Spleen (tissue), 7 donors: ENCODE measurements around the gene NKIRAS1.

ENCODE experiments used
- POLR2A ChIP-seq, 3 donors: fragments of 450-650 bp; IDR thresholded peaks; one replicate each; pipeline ENCODE4 v1.5.1; 2017; ENCODE audit warnings: antibody characterized with exemption in 3 of 3, mild to moderate bottlenecking in 1 of 3
- POLR2AphosphoS5 ChIP-seq, 3 donors: sonication (generic); formaldehyde crosslinking; IDR thresholded peaks; one replicate each; pipeline ENCODE4 v1.5.1; 2017; ENCODE audit warnings: antibody characterized with exemption in 3 of 3
- TF ChIP-seq, protein P1 (sequence below), 11 experiments: fragments of 200-600 bp in 7 of 11; fragments of 450-650 bp in 4 of 11; sonication (generic) in 4 of 11; IDR thresholded peaks in 8 of 11; conservative IDR thresholded peaks in 3 of 11; 1 replicate in 7 of 11; 2 replicates in 4 of 11; pipeline versions ENCODE4 v1.4.0 to v1.8.0; 2016 to 2021; ENCODE audit warnings: antibody characterized with exemption in 11 of 11, inconsistent platforms in 4 of 11, mild to moderate bottlenecking in 1 of 11
- donor health status: DM: no; HTN: no; CAD: no; lungs with moderate emphysema.
- donor health status: DM: no; HTN: no; CAD: no.
- donor health status: DM: no; HTN: no; CAD: no.

DNA sequence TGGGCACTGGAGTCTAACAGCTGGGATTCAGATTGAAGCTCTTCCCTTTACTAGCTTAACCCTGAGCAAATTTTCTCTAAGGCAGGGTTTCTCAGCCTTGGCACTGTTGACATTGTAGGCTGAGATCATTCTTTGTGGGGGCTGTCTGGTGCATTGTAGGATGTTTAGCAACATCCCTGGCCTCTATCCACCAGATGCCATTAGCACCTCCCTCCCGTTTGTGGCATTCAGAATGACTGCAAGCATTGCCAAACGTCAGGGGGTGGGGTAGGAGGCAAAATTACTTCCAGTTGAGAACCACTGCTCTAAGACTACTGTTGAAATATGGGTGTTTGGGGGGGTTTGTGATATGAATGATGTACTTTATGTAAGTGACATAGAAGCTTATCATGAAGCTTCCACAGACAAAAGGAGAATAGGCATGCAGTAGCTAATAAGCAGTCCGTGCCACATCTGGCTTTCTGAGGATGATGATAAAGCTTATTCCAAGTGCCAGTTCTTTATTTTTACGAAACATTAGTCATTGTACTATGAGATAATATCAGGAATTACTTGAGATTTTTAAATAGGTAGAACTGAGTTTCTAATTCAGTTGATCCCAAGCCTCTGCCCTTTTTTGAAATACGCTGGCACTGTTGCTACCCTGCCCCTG lies 39.3 kb downstream of the NKIRAS1 start:
- TF ChIP-seq POLR2A (IDR thresholded peaks at IDR 0.05) (no peak), POLR2AphosphoS5 (IDR thresholded peaks at IDR 0.05) (no peak)
- TF ChIP-seq, protein P1, sequence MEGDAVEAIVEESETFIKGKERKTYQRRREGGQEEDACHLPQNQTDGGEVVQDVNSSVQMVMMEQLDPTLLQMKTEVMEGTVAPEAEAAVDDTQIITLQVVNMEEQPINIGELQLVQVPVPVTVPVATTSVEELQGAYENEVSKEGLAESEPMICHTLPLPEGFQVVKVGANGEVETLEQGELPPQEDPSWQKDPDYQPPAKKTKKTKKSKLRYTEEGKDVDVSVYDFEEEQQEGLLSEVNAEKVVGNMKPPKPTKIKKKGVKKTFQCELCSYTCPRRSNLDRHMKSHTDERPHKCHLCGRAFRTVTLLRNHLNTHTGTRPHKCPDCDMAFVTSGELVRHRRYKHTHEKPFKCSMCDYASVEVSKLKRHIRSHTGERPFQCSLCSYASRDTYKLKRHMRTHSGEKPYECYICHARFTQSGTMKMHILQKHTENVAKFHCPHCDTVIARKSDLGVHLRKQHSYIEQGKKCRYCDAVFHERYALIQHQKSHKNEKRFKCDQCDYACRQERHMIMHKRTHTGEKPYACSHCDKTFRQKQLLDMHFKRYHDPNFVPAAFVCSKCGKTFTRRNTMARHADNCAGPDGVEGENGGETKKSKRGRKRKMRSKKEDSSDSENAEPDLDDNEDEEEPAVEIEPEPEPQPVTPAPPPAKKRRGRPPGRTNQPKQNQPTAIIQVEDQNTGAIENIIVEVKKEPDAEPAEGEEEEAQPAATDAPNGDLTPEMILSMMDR (IDR thresholded peaks at IDR 0.05 in 8 of 11, conservative IDR thresholded peaks at IDR 0.05 in 3 of 11), result no peak
